K562 (cell line): Measurements from ENCODE around the gene STXBP6. TPM values are rescaled to one million over a fixed set of nuclear protein-coding genes. Genes with fewer than 3 reads are reported as not detected.

ENCODE experiments used
- ATAC-seq: fragments of 200-7000 bp; cut with Tn5 transposase; 3 replicates; pipeline ENCODE4 v1.9.1; 2020; ENCODE audit warnings: moderate library complexity
- BruUV-seq: library from RNA; stranded (reverse); fragments of 400-500 nt; replicated peaks from 2 replicates; lab custom pipeline; 2021; lab: Mats Ljungman, UMichigan
- CTCF ChIA-PET: fragments of 300-600 bp; formaldehyde crosslinking; extraction: SDS; loops from one replicate; lab custom pipeline; 2021; ENCODE audit warnings: low intra/inter-chr PET ratio; lab: Yijun Ruan, JAX
- POLR2A ChIA-PET: fragments of 300-600, 350-650 bp; sonication (Branson Sonifier 250); formaldehyde crosslinking; extraction: SDS; loops from one replicate; lab custom pipeline; 2021; ENCODE audit warnings: antibody characterized with exemption, inconsistent platforms; lab: Yijun Ruan, JAX
- DNase-seq, 4 experiments: peaks; one replicate each; pipeline versions ENCODE4 v3.0.0 to v3.0.0-alpha.2; 2011 to 2018; ENCODE audit warnings: low spot score in 3 of 4, mixed read lengths in 3 of 4; ENCODE audit errors: extremely low read depth in 1 of 4
- FAIRE-seq: peaks from 2 replicates; lab custom pipeline; 2011; peaks lifted over from hg19 to GRCh38; lab: Jason Lieb, UNC
- H2AFZ ChIP-seq: 2 replicates; pipeline ENCODE4 v1.6.0; 2011; ENCODE audit warnings: low read depth, low read length, control low read depth, inconsistent platforms
- H3K27ac ChIP-seq: fragments of 200-600 bp; 3 replicates; pipeline ENCODE4 v1.8.0; 2011; ENCODE audit warnings: low read depth, mild to moderate bottlenecking, control low read depth, inconsistent platforms, low read length, moderate library complexity, mixed read lengths; ENCODE audit errors: extremely low read depth
- H3K27me3 ChIP-seq, 2 experiments: fragments of 300-600 bp in 1 of 2; 2 replicates in 1 of 2; 3 replicates in 1 of 2; pipeline versions ENCODE4 v1.6.0 to v1.8.0; 2011; ENCODE audit warnings: inconsistent platforms in 2 of 2, low read length in 2 of 2, mild to moderate bottlenecking in 1 of 2, mixed read lengths in 1 of 2, moderate library complexity in 1 of 2; ENCODE audit not compliant: control insufficient read depth in 2 of 2, insufficient read depth in 2 of 2
- H3K36me3 ChIP-seq: fragments of 300-600 bp; 3 replicates; pipeline ENCODE4 v1.8.0; 2011; ENCODE audit warnings: mild to moderate bottlenecking, low read length, inconsistent platforms; ENCODE audit not compliant: control insufficient read depth, insufficient read depth
- H3K4me1 ChIP-seq, 2 experiments: fragments of 200-600 bp in 1 of 2; replicated peaks in 1 of 2; 2 replicates in 1 of 2; 3 replicates in 1 of 2; pipeline versions ENCODE4 v1.5.1 to v1.8.0; 2011; ENCODE audit warnings: inconsistent platforms in 2 of 2, low read length in 2 of 2, mild to moderate bottlenecking in 1 of 2, mixed read lengths in 1 of 2, moderate library complexity in 1 of 2; ENCODE audit not compliant: control insufficient read depth in 2 of 2, insufficient read depth in 2 of 2
- H3K4me2 ChIP-seq: 2 replicates; pipeline ENCODE4 v1.6.1; 2011; ENCODE audit warnings: low read length, control low read depth, inconsistent platforms, mixed read lengths; ENCODE audit not compliant: insufficient read depth
- H3K4me3 ChIP-seq: fragments of 200-600 bp; sonication (generic), shearing (Covaris generic); 2 replicates; pipeline ENCODE4 v1.5.1; 2016; ENCODE audit warnings: control low read depth, inconsistent platforms
- H3K79me2 ChIP-seq: fragments of 200-600 bp; 3 replicates; pipeline ENCODE4 v1.8.0; 2011; ENCODE audit warnings: low read length, inconsistent platforms; ENCODE audit not compliant: control insufficient read depth, insufficient read depth
- H3K9ac ChIP-seq, 2 experiments: 2 replicates each; pipeline versions ENCODE4 v1.6.0 to v1.6.1; 2011; ENCODE audit warnings: low read depth in 2 of 2, low read length in 2 of 2, control low read depth in 1 of 2, inconsistent platforms in 1 of 2, mild to moderate bottlenecking in 1 of 2, mixed read lengths in 1 of 2; ENCODE audit not compliant: insufficient read depth in 1 of 2
- H3K9me1 ChIP-seq: one replicate; pipeline ENCODE4 v1.6.0; 2011; ENCODE audit warnings: inconsistent platforms, mild to moderate bottlenecking, low read length, moderate library complexity; ENCODE audit not compliant: control insufficient read depth, insufficient read depth
- H3K9me3 ChIP-seq: replicated peaks from 2 replicates; pipeline ENCODE4 v1.5.1; 2011; ENCODE audit warnings: low read depth, low read length, inconsistent platforms; ENCODE audit not compliant: control insufficient read depth, insufficient read depth
- H4K20me1 ChIP-seq: replicated peaks from 2 replicates; pipeline ENCODE4 v1.6.1; 2011; ENCODE audit warnings: low read length, inconsistent platforms, mixed read lengths; ENCODE audit not compliant: control insufficient read depth, insufficient read depth
- ARHGAP35 ChIP-seq: fragments of 450-650 bp; IDR thresholded peaks from 2 replicates; pipeline ENCODE4 v1.6.1; 2018; ENCODE audit not compliant: partially characterized antibody
- ATF4 ChIP-seq: fragments of 450-650 bp; formaldehyde crosslinking; IDR thresholded peaks from 2 replicates; pipeline ENCODE4 v1.4.0; 2022; ENCODE audit warnings: mild to moderate bottlenecking, moderate library complexity
- FOS ChIP-seq: IDR thresholded peaks from 3 replicates; pipeline ENCODE4 v1.6.1; 2011; ENCODE audit not compliant: insufficient read length; ENCODE audit errors: extremely low read depth
- HEY1 ChIP-seq: fragments of 250-450 bp; sonication (Bioruptor Pico); IDR thresholded peaks from 2 replicates; pipeline ENCODE4 v1.5.0; 2020; ENCODE audit warnings: mild to moderate bottlenecking, moderate library complexity, borderline replicate concordance
- MECOM ChIP-seq: fragments of 250-450 bp; sonication (Bioruptor Pico); IDR thresholded peaks from 2 replicates; pipeline ENCODE4 v1.8.0; 2022; ENCODE audit warnings: inconsistent platforms
- NONO ChIP-seq, 2 experiments: fragments of 200-400 bp in 1 of 2; fragments of 450-650 bp in 1 of 2; formaldehyde crosslinking in 1 of 2; IDR thresholded peaks; 2 replicates each; pipeline ENCODE4 v1.6.1; 2017; ENCODE audit warnings: low read depth in 2 of 2, mild to moderate bottlenecking in 2 of 2, moderate library complexity in 2 of 2, low read length in 1 of 2
- OTX1 ChIP-seq: fragments of 450-650 bp; formaldehyde crosslinking; IDR thresholded peaks from 2 replicates; pipeline ENCODE4 v1.4.0; 2022; ENCODE audit warnings: mild to moderate bottlenecking
- TSHZ1 ChIP-seq: fragments of 250-450 bp; sonication (Bioruptor Pico); IDR thresholded peaks from 2 replicates; pipeline ENCODE4 v1.4.0; 2020; ENCODE audit warnings: mild to moderate bottlenecking, moderate library complexity
- ZC3H4 ChIP-seq: sonication (generic); formaldehyde crosslinking; IDR thresholded peaks from 2 replicates; pipeline ENCODE4 v1.9.0; 2021; ENCODE audit warnings: missing genetic modification reagents, borderline replicate concordance
- ZFP30 ChIP-seq: fragments of 250-450 bp; sonication (Bioruptor Pico); IDR thresholded peaks from 2 replicates; pipeline ENCODE4 v1.8.0; 2022; ENCODE audit warnings: moderate library complexity, mild to moderate bottlenecking, inconsistent platforms, borderline replicate concordance
- ZNF124 ChIP-seq: sonication (generic); formaldehyde crosslinking; IDR thresholded peaks from 2 replicates; pipeline ENCODE4 v1.8.1; 2022; ENCODE audit warnings: missing genetic modification reagents
- WGBS: fragments of 100-300 bp; shearing (Covaris generic); methylation state at CpG from one replicate; pipeline ENCODE4 v1.1.6; 2016; ENCODE audit warnings: low coverage, mixed read lengths; ENCODE audit not compliant: insufficient coverage; ENCODE audit errors: missing lambda C conversion rate; 5-methylcytosine and 5-hydroxymethylcytosine counted together
- in situ Hi-C: fragments of 300-500 bp; cut with MboI; formaldehyde crosslinking; loops from 4 replicates; pipeline ENCODE4 v1.15.0; 2018; ENCODE audit warnings: inconsistent platforms, mixed read lengths
- intact Hi-C: fragments of 100-400 bp; cut with micrococcal nuclease; formaldehyde crosslinking; loops from 2 replicates; pipeline ENCODE4 v1.14.2; 2022
- polyA plus RNA-seq, 8 experiments: library from polyadenylated mRNA; depleted of rRNA in 4 of 8; stranded (reverse) in 5 of 8; unstranded in 3 of 8; fragments of >200 nt; fragmentation: Nextera tagmentation in 2 of 8; fragmentation: Illumina TruSeq in 1 of 8; extraction: Ambion mirVana in 2 of 8; extraction: Trizol in 1 of 8; gene quantifications; 2 replicates each; pipeline versions ENCODE4 v1.2.1 to v1.2.3, GENCODE V29; 2011 to 2014; ENCODE audit warnings: inconsistent platforms in 1 of 8, missing spikeins in 1 of 8
- total RNA-seq, 7 experiments: library from RNA; depleted of rRNA in 6 of 7; stranded (reverse); fragments of >200 nt in 6 of 7; fragmentation: Illumina TruSeq in 2 of 7; extraction: Trizol in 2 of 7; gene quantifications; 2 replicates each; pipeline versions ENCODE4 v1.2.1 to v1.2.3, GENCODE V29; 2011 to 2021; ENCODE audit warnings: low replicate concordance in 1 of 7
- TF ChIP-seq, protein P1 (sequence below): fragments of 450-650 bp; IDR thresholded peaks from 2 replicates; pipeline ENCODE4 v1.7.0; 2016; ENCODE audit warnings: borderline replicate concordance
- TF ChIP-seq, protein P2 (sequence below): sonication (generic); formaldehyde crosslinking; IDR thresholded peaks from 2 replicates; pipeline ENCODE4 v1.8.0; 2022; ENCODE audit warnings: missing genetic modification reagents, mild to moderate bottlenecking, moderate library complexity, borderline replicate concordance
- TF ChIP-seq, protein P3 (sequence below): sonication (generic); IDR thresholded peaks from 2 replicates; pipeline ENCODE4 v1.6.1; 2016

STXBP6 gene
- total and polyA plus RNA-seq, 9 of the 15 experiments (the other 6 are each of a cell fraction or from before 2014, with no cell fraction given): 0.27 to 0.89 (median 0.59) TPM

DNA sequence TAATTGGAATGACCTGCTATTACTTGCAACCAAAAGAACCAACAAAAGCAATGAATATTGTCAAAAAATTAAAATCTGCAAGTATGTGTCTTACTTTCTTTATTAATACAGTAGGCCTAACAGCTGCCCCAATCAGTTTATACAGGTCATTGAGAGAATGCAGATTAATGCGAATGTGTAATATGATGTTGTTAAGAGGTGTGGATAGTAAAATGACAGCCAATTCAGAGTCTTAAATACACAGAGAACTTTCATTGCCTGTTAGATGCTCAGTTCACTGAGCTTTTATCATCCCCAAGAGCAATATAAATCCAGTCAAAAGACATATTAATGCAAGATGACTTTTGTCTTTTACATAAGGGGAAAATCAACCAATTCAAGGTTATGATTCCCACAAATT, 58.7 kb downstream of the STXBP6 start:
- Histone ChIP-seq H2AFZ (no peak overlapping the region), H3K9ac (no peak overlapping the region), H3K9me1 (no peaks in the 10 kb centered on the region), H3K36me3 (no peaks in the 10 kb centered on the region), H3K4me2 (no peak overlapping the region), H3K4me3 (no peak overlapping the region), H3K4me1 (no peaks in the 10 kb centered on the region), H3K27ac (no peak overlapping the region), H3K27me3 (peaks cover 0 to 3% of the 10 kb centered on the region in 2 experiments; a peak in 2 of 5 replicates), H4K20me1 (no peaks in the 10 kb centered on the region), H3K79me2 (no peaks in the 10 kb centered on the region), H3K9me3 (no peaks in the 10 kb centered on the region)
- no peak for FAIRE-seq
- ChIA-PET POLR2A (no interaction called here), CTCF (no interaction called here)
- in situ Hi-C loops (no loop called here), intact Hi-C loops (no loop called here)
- ATAC-seq: no peak
- 25% methylated on average over 1 of the region's 1 CpG for WGBS
- DNase-seq: no peak
- BruUV-seq: no TSS peak
- TF ChIP-seq TSHZ1 (CRISPR knock-in tag): no peak
- TF ChIP-seq HEY1 (CRISPR knock-in tag): no peak
- TF ChIP-seq, protein P1, sequence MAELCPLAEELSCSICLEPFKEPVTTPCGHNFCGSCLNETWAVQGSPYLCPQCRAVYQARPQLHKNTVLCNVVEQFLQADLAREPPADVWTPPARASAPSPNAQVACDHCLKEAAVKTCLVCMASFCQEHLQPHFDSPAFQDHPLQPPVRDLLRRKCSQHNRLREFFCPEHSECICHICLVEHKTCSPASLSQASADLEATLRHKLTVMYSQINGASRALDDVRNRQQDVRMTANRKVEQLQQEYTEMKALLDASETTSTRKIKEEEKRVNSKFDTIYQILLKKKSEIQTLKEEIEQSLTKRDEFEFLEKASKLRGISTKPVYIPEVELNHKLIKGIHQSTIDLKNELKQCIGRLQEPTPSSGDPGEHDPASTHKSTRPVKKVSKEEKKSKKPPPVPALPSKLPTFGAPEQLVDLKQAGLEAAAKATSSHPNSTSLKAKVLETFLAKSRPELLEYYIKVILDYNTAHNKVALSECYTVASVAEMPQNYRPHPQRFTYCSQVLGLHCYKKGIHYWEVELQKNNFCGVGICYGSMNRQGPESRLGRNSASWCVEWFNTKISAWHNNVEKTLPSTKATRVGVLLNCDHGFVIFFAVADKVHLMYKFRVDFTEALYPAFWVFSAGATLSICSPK: no peak
- TF ChIP-seq, protein P2, sequence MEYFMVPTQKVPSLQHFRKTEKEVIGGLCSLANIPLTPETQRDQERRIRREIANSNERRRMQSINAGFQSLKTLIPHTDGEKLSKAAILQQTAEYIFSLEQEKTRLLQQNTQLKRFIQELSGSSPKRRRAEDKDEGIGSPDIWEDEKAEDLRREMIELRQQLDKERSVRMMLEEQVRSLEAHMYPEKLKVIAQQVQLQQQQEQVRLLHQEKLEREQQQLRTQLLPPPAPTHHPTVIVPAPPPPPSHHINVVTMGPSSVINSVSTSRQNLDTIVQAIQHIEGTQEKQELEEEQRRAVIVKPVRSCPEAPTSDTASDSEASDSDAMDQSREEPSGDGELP (CRISPR knock-in tag): no peak
- TF ChIP-seq, protein P3, sequence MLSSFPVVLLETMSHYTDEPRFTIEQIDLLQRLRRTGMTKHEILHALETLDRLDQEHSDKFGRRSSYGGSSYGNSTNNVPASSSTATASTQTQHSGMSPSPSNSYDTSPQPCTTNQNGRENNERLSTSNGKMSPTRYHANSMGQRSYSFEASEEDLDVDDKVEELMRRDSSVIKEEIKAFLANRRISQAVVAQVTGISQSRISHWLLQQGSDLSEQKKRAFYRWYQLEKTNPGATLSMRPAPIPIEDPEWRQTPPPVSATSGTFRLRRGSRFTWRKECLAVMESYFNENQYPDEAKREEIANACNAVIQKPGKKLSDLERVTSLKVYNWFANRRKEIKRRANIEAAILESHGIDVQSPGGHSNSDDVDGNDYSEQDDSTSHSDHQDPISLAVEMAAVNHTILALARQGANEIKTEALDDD: no peak
- no peak for TF ChIP-seq ARHGAP35
- TF ChIP-seq ZC3H4 (CRISPR knock-in tag): no peak
- TF ChIP-seq OTX1 (CRISPR knock-in tag): no peak
- TF ChIP-seq NONO (IDR thresholded peaks at IDR 0.05; ENCODE audit: low read depth in 2 of 2, low read length in 1 of 2): no peak
- TF ChIP-seq ZNF124: no peak
- TF ChIP-seq MECOM (CRISPR knock-in tag): no peak
- no peak for TF ChIP-seq FOS
- TF ChIP-seq ATF4 (CRISPR knock-in tag): no peak
- TF ChIP-seq ZFP30 (CRISPR knock-in tag): no peak
